Frontal cortex (tissue), 1 donor: Measurements from ENCODE around the gene GRAMD4. TPM values are rescaled to one million over a fixed set of nuclear protein-coding genes. Genes with fewer than 3 reads are reported as not detected.

Source experiments
- total RNA-seq: library from RNA; depleted of rRNA; stranded (reverse); fragments of >200 nt; gene quantifications from one replicate; pipeline ENCODE4 v1.2.3, GENCODE V29; 2014

Gene GRAMD4
- total RNA-seq, 1 donor from 2014 or later = 49.7 TPM

Other genes with a start within 250 kb of the GRAMD4 start
- 2.0 TPM for gene CELSR1, start 82.8 kb upstream of the GRAMD4 start, total RNA-seq
- gene CERK, start 117.9 kb downstream of the GRAMD4 start, total RNA-seq = 35.1 TPM
- gene TBC1D22A, start 142.3 kb downstream of the GRAMD4 start, total RNA-seq = 5.3 TPM